Stimulated activated CD4-positive, alpha-beta T cell treated with anti-CD3 and anti-CD28 coated beads, Interleukin-1b, Interleukin-23, amount 100 ng/mL, for 48 hours (primary cell): ENCODE results near the gene SPIB.

Experiments used
- DNase-seq: peaks from one replicate; pipeline ENCODE4 v3.0.0-alpha.2; 2020

Gene SPIB

DNA sequence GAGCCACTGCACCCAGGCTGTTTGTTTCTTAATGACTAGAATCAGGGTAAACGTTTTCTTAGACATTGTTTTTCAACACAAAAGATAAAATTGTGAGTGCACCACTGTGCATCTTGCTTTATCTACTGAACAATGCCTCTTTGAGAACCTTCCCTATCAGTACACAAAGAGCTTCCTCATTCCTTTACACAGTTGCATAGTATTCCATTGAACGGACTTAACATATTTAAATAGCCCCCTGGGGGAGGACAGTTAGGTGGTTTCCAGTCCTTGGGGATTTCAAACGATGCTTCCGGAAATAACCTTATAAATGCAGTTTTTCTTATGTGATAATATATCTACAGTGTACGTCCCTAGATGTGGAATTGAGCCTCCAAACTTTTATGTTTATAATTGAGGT lies 26.0 kb upstream of the SPIB start:
- DNase-seq: no peak

DNA sequence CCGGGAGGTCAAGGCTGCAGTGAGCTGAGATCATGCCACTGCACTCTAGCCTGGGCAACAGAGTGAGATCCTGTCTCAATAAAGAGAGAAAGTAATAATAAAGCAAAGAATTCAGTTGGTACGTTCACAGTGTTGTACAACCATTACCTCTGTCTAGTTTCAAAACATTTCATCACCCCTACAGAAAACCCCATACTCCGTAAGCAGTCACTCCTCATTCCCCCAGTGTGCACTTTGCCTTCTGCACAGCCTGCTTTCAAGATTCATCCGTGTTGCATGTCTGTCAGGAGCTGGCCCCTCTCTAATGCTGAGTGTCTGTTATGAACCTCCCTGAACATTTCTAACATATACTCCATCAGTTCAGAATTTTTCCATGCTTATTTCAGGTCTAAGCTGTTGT lies 25.1 kb upstream of the SPIB start:
- no peak for DNase-seq

- DNase-seq: no peak
These were observed 24.7 kb upstream of the SPIB start for GRCh38 chr19:50394017-50394416.

- DNase-seq: no peak
These were observed 19.9 kb upstream of the SPIB start for GRCh38 chr19:50398675-50399367.

DNA sequence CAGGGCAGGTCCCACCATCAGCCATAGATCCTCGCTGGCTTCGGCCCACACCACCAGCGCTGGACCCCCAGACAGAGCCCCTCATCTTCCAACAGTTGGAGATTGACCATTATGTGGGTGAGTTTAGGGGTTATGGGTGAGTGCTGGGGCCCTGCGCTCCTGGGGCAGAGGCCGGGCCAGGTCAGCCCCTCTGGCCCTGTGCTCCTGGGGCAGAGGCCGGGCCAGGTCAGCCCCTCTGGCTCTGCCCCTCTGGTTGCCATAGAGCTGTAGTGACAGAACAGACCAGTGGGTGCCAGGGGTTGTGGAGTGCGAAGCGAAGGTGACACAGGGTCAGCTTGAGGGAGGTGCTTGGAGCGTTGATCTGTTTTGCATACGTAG lies 19.4 kb upstream of the SPIB start:
- DNase-seq: no peak

DNA sequence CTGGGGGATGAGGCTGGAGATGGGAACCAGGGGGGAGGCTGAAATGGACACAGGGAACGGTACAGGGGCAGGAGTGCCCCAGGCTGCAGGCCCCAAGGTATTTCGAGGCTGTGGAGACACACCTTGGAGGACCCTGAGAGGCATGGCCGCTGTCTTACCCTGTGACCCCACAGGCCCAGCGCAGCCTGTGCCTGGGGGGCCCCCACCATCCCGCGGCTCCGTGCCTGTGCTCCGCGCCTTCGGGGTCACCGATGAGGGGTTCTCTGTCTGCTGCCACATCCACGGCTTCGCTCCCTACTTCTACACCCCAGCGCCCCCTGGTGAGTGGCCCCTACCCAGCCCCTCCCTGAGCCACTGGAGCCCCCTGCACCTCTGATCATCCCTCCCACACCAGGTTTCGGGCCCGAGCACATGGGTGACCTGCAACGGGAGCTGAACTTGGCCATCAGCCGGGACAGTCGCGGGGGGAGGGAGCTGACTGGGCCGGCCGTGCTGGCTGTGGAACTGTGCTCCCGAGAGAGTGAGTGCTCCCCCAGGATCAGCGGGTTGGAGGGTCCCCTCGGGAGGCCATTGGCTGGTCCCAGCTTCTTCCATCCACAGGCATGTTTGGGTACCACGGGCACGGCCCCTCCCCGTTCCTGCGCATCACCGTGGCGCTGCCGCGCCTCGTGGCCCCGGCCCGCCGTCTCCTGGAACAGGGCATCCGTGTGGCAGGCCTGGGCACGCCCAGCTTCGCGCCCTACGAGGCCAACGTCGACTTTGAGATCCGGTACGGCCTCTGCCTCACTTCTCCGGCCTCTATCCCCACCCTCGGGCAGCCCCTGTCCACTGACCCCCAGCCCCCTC lies 16.9 kb upstream of the SPIB start:
- DNase-seq: no peak

DNA sequence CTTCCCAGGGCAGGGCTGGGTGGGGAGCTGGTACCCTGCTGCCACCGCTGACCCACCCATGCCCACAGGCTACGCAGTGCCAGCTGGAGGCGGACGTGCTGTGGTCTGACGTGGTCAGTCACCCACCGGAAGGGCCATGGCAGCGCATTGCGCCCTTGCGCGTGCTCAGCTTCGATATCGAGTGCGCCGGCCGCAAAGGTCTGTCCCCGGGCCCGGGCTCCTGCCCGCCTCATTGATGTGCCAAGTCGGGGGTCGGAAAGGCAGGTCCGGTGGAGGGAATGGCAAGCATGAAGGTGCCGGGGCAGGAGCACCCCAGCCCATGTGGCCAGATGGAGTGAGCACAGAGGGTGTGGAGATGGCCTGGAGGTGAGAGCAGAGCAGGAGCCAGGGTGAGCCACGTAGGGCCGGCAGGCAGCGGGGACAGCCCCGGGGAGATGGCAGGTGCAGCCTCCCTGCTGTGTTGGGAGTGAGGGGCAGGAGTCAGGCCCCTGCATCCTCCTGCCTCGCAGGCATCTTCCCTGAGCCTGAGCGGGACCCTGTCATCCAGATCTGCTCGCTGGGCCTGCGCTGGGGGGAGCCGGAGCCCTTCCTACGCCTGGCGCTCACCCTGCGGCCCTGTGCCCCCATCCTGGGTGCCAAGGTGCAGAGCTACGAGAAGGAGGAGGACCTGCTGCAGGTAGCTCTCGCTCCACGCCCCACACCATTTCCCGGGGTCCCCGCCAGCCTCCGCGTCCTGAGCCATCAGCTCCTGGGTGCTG lies 16.0 kb upstream of the SPIB start:
- no peak for DNase-seq

GRCh38 chr19:50406156-50406820 lies 12.4 kb upstream of the SPIB start:
- no peak for DNase-seq

- no peak for DNase-seq
These were observed 11.9 kb upstream of the SPIB start for GRCh38 chr19:50406829-50407228.

GRCh38 chr19:50409347-50409746 lies 9.4 kb upstream of the SPIB start:
- DNase-seq: no peak

DNA sequence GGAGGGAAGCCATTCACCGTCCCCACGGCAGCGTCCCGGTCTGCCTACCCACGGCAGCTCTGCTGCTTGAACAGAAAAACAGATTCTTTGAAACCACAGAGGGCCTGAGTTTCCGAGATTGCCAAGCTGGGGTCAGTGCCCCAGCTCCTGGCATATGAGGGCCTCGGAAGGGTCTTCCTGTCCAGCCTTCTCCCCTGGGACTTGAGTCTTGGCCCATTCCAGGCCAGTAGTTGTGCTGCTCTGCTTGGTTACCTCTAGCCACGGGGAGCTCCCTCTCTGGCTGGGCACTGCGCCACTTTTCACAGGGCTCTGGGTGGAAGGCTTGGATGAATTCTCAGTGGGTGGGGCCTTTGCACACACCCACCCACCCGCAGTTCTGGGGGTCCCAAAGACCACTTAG lies 8.6 kb upstream of the SPIB start:
- no peak for DNase-seq

- no peak for DNase-seq
These were observed 6.3 kb upstream of the SPIB start for GRCh38 chr19:50412419-50412818.

GRCh38 chr19:50413096-50413495 lies 5.6 kb upstream of the SPIB start:
- no peak for DNase-seq

DNA sequence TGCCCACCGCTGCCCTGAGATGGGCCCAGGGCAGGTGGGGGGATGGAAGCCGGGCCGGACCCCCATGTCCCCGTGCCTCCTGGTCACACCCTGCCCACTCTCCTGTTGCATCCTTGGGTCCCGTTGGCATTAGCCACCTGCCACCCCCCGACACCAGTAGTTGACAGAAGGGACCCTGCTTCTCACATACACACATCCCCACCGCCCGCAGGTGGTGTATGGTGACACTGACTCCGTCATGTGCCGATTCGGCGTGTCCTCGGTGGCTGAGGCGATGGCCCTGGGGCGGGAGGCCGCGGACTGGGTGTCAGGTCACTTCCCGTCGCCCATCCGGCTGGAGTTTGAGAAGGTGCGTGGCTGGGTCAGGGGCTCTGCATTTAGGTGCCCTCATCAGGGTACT lies 5.2 kb upstream of the SPIB start:
- DNase-seq: no peak

DNA sequence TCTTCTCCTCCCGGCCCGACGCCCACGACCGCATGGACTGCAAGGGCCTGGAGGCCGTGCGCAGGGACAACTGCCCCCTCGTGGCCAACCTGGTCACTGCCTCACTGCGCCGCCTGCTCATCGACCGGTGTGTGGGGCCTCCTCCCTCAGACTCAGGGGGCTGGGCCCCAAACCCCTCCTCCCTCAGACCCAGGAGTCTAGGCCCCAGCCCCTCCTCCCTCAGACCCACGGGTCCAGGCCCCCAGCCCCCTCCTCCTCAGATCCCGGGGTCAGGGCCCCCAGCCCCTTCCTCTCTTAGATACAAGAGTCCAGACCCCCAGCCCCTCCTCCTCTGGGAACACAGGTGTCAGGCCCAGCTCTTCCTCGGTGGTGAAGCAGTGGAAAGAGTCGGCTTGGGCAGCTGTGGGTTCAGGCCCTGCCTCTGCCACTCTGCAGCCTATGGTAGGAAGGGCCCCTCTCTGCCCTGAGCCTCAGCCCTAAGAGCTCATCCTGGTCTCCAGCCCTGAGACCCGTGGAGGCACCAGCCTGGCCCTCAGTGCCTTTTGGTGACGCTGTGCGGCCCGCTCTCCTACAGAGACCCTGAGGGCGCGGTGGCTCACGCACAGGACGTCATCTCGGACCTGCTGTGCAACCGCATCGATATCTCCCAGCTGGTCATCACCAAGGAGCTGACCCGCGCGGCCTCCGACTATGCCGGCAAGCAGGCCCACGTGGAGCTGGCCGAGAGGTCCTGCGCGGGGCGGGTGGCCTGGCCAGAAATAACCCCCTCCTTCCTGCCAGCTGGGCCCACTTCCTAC lies 3.7 kb upstream of the SPIB start:
- DNase-seq: peak; percentile 78

- DNase-seq: no peak
These were observed 3.1 kb upstream of the SPIB start for GRCh38 chr19:50415661-50416033.

DNA sequence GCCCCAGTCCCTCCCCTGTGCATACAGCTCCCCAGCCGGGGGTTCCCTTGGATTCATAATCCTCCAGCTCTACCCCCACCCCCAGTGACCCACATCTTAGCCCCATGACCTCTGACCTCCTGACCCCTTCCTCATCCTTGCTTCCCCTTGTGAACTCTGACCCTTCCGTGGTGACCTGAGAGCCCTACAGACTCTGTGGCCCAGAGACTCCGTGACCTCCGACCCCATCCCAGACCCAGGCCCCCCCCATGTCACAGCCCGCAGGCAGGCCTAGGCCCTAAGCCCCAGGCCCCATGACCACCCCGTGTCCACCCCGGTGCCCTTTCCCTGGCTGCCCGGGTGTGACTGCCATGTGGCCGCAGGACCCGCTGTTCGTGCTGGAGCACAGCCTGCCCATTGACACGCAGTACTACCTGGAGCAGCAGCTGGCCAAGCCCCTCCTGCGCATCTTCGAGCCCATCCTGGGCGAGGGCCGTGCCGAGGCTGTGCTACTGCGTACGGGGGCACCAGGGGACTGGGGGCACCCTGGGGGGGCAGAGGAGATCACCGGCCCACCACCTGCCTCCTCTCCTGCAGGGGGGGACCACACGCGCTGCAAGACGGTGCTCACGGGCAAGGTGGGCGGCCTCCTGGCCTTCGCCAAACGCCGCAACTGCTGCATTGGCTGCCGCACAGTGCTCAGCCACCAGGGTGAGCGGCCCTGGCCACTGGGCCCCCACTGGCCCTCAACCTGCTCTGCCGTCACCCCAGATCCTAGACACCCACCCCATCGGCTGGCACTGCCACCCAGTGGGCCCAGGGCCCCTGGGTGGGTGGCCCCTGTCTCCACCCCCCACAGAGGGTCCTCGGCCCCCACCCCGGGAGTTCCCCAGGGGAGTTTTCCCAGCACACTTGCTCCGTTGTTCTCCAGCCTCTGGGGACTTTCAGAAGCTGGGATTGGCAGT lies 2.4 kb upstream of the SPIB start:
- no peak for DNase-seq

DNA sequence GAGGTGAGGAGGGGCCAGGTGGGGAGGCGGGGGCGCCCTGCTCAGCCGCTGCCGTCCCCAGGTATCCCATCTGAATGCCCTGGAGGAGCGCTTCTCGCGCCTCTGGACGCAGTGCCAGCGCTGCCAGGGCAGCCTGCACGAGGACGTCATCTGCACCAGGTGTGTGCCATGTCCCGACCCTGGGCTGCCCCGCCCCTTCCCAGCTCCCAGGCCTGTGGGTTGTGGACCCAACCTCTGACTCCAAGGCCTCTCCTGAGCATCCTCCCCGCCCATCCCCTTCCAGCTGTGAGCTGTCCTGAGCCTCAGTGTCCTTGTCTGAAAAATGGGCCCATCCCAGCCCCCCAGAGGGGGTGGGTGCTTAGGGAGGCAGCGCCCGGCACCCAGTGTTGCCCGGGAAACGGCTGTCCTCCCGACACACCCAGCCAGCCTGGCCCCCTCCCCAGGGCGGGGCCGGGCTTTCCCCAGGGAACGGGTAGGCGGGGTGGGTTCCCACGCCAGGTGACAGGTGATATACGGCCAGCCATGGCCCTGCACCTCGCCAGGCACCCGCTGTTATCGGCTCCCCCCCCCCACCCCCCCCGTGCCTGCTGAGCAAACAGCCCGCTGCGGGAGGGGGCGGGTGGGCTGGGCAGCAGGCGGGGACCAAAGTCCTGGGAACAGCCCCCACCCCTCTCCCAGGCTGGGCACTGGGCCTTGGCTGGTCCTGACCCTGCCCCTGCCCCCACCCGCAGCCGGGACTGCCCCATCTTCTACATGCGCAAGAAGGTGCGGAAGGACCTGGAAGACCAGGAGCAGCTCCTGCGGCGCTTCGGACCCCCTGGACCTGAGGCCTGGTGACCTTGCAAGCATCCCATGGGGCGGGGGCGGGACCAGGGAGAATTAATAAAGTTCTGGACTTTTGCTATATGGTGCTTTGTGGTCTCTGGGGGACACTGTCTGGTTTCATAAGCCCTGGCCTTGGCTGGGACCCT lies 1.3 kb upstream of the SPIB start:
- no peak for DNase-seq

DNA sequence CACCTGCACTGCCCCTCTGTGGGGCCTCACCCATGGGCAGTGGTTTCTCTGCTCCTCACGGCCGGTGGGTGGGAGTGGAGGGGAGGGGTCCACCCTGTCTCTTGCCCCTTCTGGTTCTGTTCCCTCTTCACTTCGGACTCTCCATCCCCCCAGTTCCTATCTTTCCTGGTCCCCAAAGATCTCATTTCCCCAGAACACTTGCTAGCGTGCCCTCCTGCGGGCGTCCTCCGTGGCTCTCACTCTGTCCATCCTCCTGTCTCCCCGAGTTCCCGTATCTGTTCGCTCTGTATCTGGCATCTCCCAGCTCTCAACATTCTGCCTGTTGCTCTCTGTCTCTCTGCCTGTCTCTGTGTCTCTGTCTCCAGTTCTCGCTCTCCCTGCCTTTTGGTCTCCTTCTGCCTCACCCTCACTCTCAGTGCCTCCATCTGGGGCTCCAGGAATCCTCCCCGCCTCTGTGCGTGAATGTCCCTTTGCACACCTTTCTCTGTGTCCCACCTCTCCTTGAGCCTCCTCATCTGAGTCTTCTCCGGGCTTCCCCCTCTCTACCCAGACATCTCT lies 363 bp downstream of the SPIB start:
- DNase-seq: no peak

- DNase-seq: no peak
These were observed 870 bp downstream of the SPIB start for GRCh38 chr19:50419580-50420035.
